ENCODE results near the gene RNGTT.

Gene RNGTT

DNA sequence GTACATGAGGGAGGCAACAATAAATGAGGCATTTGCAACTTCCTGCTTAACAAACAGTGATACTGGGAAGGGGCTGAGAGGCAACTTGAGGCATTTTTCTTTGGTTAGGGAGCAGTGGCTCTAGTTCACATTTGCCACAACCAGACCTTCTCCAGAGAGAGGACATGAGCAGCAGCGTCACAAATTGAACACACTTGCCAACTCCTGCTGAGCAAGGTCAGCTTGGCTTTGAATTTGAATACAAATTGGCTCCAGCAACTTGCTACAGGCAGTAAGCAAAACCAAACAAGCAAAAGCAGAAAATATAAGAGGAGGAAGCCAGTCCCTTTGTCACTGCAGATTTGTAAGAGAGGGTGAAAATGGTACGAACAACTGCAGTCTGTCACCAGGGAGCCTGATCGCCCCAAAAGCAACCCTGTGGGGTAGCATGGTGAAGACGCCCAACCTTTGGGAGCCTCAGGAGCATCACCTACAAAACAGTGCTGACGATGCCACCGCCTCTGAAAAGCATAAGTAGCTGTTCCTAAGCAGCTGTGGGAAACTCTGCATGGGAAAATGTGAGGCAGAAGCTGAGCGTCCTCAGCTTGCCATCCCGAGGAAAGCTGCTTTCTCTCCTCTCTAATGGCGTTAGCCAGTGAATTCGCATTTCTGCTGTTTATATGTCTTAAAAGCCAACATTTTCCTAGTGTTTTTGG lies 378.7 kb downstream of the RNGTT start:
- peaks cover 9% of the 10 kb centered on the region for H3K9me3 Mint-ChIP-seq
- H3K27ac Mint-ChIP-seq, result no peak overlapping the region
- H3K4me3 Mint-ChIP-seq, result no peak overlapping the region
- no peaks in the 10 kb centered on the region for H3K4me1 Mint-ChIP-seq
- peaks cover 16% of the 10 kb centered on the region for H3K27me3 Mint-ChIP-seq
- ATAC-seq (ENCODE audit: low read depth), result no peak
- peaks cover 6% of the 10 kb centered on the region for H3K36me3 Mint-ChIP-seq
- DNase-seq (ENCODE audit: low spot score in 2 of 2), result no peak

DNA sequence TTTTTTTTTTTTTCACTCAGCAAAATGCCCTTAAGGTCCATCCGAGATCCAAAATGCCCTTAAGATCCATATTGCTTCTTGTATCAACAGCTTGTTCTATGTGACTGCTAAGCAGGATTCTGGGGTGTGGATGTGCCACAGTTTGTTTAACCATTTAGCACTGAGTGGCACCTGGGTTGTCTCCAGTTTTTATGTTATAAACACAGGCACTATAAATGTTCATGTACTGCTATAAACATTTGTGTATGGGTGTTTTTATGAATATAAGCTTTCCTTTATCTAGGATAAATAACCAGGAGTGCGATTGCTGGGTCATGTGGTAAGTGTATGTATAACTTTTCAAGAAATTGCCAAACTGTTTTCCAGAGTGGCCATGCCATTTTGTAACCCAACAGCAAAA lies 386.0 kb downstream of the RNGTT start:
- Mint-ChIP-seq H3K27ac (no peak overlapping the region), H3K27me3 (no peaks in the 10 kb centered on the region), H3K4me1 (no peaks in the 10 kb centered on the region), H3K9me3 (peaks cover 4% of the 10 kb centered on the region), H3K4me3 (no peak overlapping the region), H3K36me3 (peaks cover 5% of the 10 kb centered on the region)
- ATAC-seq (ENCODE audit: low read depth), result no peak
- DNase-seq (ENCODE audit: low spot score in 2 of 2), result no peak

DNA sequence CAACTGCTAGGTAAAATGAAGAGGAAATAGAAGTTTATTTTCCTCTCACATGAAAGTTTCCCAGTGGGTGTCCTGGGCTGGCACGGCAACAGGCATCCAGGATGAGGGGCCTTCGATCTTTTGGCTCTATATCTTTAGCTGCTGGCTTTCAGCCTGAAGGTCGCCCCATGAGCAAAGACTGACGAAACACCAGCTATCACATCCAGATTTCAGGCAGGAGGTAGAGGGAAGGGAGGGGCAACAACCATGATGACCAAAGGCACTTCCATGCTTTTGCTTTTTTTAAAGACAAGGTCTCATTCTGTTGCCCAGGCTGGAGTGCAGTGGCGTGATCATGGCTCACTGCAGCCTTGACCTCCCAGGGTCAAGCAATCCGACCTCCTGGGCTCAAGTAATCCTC lies 387.9 kb downstream of the RNGTT start:
- no peak for DNase-seq (ENCODE audit: low spot score in 2 of 2)
- Mint-ChIP-seq H3K9me3 (no peaks in the 10 kb centered on the region), H3K4me1 (no peaks in the 10 kb centered on the region), H3K27ac (no peak overlapping the region), H3K36me3 (no peaks in the 10 kb centered on the region), H3K4me3 (no peak overlapping the region), H3K27me3 (no peaks in the 10 kb centered on the region)
- ATAC-seq (ENCODE audit: low read depth), result no peak

DNA sequence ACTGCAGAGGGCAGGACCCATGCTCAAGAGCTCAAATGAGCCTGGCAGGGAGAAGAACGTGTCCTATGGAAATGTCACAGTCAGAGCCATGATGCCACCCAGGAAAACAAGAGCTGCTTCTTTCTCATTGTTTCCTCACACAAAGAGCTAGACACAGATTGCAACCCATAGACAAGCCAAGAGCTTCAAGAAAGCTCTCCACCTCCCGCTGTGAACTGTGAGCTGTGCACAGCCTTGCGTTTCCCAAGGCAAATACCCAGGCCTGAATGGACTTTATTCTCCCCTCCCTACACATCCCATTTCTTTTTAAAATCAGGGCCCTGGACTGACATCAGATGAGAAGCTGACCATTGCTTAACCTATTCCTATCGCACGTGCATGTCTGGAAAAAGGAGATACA lies 388.8 kb downstream of the RNGTT start:
- ATAC-seq (ENCODE audit: low read depth) (no peak), DNase-seq (ENCODE audit: low spot score in 2 of 2) (no peak)
- Mint-ChIP-seq H3K4me1 (no peaks in the 10 kb centered on the region), H3K27ac (no peak overlapping the region), H3K36me3 (no peaks in the 10 kb centered on the region), H3K9me3 (no peaks in the 10 kb centered on the region), H3K27me3 (no peaks in the 10 kb centered on the region), H3K4me3 (no peak overlapping the region)

DNA sequence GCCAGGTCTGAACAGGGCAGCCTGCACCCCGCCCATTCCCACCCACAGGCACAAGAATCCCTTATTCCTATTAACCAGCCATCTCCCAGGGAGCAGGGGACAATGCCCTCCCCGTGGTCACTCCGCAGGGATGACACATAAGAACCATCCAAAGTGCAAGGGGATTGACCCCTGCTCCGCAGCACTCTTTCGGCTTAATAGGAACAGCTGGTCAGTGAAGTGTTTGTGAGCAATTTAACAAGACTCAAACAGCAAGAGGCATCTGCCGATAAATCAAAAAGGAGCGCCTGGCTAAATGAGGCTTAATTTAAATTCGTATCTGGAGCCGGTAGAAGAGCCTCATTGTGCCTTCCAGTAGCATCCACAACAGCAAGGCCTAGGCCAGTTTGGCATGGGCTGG lies 389.4 kb downstream of the RNGTT start:
- H3K4me3 Mint-ChIP-seq, result no peak overlapping the region
- peaks cover 1% of the 10 kb centered on the region for H3K9me3 Mint-ChIP-seq

DNA sequence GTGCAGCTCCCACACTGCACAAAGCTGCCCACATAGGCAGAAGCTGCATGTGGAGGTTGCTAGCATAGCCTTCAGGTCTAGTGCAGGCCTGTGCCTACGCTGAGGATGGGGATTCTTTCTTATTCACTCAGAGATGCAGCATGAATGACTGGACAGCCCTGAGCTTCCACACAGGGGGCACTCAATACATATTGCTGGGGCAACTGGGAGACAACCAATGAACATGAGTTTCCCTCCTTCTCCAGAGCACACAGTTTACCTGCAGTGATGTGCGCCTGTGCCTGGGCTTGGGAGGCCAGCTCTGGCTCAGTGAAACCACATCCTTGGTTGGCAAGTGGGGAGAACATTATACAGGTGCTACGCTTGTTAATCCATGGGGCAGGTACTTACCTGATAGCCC lies 389.9 kb downstream of the RNGTT start:
- ATAC-seq (ENCODE audit: low read depth), result no peak
- H3K27ac Mint-ChIP-seq, result no peak overlapping the region
- H3K4me3 Mint-ChIP-seq, result no peak overlapping the region
- peaks cover 4% of the 10 kb centered on the region for H3K36me3 Mint-ChIP-seq
- DNase-seq (ENCODE audit: low spot score in 2 of 2), result no peak
- H3K27me3 Mint-ChIP-seq, result peaks cover 2% of the 10 kb centered on the region
- peaks cover 3% of the 10 kb centered on the region for H3K9me3 Mint-ChIP-seq
- H3K4me1 Mint-ChIP-seq, result no peaks in the 10 kb centered on the region

More for the DNA sequence above, 389.4 kb downstream of the RNGTT start:
- no peak for ATAC-seq (ENCODE audit: low read depth)
- Mint-ChIP-seq H3K27me3 (peaks cover under 1% of the 10 kb centered on the region), H3K36me3 (peaks cover 2% of the 10 kb centered on the region), H3K4me1 (no peaks in the 10 kb centered on the region), H3K27ac (no peak overlapping the region)
- DNase-seq (ENCODE audit: low spot score in 2 of 2), result no peak

DNA sequence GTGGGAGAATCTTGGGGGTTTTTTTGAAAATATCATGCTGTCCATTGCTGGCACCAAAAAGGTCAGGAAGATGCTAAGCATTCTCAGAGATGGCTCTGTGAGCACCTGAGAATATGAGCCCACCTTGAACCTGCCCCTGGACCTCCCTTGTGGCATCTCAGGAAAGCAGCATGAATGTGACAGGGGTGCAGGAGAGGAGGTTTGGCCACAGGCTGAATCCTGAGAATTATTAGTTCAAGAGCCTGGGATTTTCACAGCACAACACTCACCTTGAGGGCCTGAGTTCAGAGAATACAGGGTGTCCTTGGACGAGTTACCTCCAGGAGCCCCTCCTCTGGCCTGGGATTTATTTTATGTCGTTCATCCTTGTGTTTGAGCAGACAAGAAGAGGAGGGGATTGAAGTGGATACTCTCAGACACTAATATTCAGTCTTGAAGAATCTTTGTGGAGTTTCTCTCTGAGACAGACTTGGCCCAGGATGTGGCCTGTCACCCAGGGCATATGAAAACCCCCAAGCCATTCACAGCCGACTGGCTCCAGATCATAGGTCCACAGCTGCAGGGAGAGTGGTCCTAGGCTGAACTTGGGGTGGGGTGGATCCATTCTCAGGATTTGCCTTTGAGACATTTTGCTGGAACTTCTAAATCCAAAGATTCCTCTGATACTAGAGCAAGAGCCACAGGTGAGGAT lies 390.8 kb downstream of the RNGTT start:
- H3K9me3 Mint-ChIP-seq, result peaks cover 3% of the 10 kb centered on the region
- no peak overlapping the region for H3K27ac Mint-ChIP-seq
- ATAC-seq (ENCODE audit: low read depth) (no peak), DNase-seq (ENCODE audit: low spot score in 2 of 2) (no peak)
- peaks cover 6% of the 10 kb centered on the region for H3K36me3 Mint-ChIP-seq
- H3K27me3 Mint-ChIP-seq, result peaks cover 3% of the 10 kb centered on the region
- no peak overlapping the region for H3K4me3 Mint-ChIP-seq
- H3K4me1 Mint-ChIP-seq, result no peaks in the 10 kb centered on the region

DNA sequence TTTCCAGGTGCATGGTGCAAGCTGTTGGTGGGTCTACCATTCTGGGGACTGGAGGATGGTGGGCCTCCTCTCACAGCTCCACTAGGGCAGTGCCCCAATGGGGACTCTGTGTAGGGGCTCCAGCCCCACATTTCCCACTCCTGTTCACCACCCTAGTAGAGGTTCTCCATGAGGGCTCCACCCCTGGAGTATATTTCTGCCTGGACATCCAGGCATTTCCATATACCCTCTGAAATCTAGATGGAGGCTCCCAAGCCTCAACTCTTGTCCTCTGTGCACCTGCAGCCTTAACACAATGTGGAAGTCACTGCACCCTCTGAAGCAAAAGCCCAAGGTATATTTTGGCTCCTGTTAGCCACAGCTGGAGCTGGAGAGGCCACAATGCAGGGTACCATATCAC lies 393.5 kb downstream of the RNGTT start:
- peaks cover 9% of the 10 kb centered on the region for H3K27me3 Mint-ChIP-seq
- ATAC-seq (ENCODE audit: low read depth) (no peak), DNase-seq (ENCODE audit: low spot score in 2 of 2) (no peak)
- H3K36me3 Mint-ChIP-seq, result peaks cover 6% of the 10 kb centered on the region
- no peak overlapping the region for H3K4me3 Mint-ChIP-seq
- no peak overlapping the region for H3K27ac Mint-ChIP-seq
- H3K4me1 Mint-ChIP-seq, result no peaks in the 10 kb centered on the region
- H3K9me3 Mint-ChIP-seq, result peaks cover 3% of the 10 kb centered on the region

DNA sequence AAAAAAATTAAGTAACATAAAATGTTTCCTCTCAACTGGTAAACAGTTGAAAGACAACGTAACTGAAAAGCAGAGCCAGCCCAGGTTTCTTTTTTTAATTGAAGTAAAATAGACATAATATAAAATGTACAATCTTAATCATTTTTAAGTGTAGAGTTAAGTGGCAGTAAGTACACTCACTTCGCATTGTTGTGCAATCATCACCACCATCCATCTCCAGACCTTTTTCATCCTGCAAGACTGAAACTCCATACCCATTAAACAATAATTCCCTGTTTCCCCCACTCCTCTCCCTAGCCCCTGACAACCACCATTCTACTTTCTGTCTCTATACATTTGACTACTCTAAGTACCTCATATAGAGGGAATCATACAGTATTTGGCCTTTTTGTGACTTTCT lies 395.7 kb downstream of the RNGTT start:
- Mint-ChIP-seq H3K4me1 (no peaks in the 10 kb centered on the region), H3K36me3 (peaks cover 6% of the 10 kb centered on the region), H3K4me3 (no peak overlapping the region), H3K9me3 (peaks cover 3% of the 10 kb centered on the region), H3K27ac (no peak overlapping the region), H3K27me3 (peaks cover 9% of the 10 kb centered on the region)
- ATAC-seq (ENCODE audit: low read depth) (no peak), DNase-seq (ENCODE audit: low spot score in 2 of 2) (no peak)

DNA sequence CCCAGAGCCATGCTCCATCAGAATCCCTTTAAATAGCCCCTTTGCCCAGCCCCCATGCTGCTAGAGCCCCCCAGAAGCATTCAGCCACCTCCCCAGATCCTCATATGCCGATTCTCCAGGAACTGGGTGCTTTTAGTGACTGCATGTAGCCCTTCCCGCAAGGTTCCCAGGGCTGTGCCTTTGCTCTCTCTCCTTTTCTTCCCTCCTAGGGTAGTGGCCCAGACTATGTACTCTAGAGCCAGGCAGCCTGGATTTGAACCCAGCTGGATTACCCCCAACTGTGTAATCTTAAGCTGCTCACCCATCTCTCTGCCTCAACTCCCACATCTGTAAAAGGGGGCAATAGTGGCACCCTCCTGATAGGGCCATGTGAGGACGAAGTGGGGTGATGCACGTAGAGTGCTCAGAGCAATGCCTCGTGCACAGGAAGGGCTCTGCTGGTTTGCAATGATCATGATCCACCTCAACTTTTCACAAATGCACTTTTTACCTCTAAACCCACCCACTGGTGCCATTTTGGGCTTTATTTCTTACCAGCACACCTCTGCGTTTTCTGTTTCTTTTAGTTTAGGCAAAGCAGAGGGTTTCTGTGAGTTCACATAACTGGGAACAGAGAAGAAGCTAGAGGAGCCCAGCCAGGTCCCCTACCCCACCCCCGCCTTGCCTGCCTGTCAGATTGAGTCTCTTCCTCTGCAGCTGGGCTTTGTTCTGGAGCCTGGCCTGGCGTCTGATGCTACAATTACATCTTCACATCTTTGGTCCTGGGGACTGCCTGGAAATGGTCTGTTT lies 396.5 kb downstream of the RNGTT start:
- Mint-ChIP-seq H3K36me3 (peaks cover 6% of the 10 kb centered on the region), H3K9me3 (peaks cover 3% of the 10 kb centered on the region), H3K4me3 (no peak overlapping the region), H3K4me1 (no peaks in the 10 kb centered on the region), H3K27me3 (peaks cover 9% of the 10 kb centered on the region), H3K27ac (no peak overlapping the region)
- ATAC-seq (ENCODE audit: low read depth) (no peak), DNase-seq (ENCODE audit: low spot score in 2 of 2) (no peak)

DNA sequence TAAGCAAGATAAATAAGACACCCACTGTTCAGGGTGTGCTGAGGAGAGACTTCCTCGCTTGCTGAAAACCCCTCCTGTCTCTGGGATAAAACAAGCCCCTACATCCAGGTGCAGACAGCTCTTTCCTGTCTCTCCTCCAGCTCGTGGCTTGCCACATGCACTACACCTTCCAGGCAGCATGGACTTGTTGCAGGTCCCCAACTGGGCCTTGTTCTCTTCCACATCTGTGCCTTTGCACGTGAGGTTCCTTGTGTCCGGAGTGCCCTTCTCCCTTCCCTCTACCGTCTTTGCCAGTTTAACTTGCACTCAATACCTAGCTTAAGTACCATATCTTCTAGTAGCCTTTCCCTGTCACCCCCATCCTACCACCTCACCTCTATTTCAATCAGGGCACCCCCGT lies 397.6 kb downstream of the RNGTT start:
- Mint-ChIP-seq H3K4me1 (no peaks in the 10 kb centered on the region), H3K4me3 (no peak overlapping the region), H3K9me3 (peaks cover 3% of the 10 kb centered on the region), H3K27me3 (peaks cover 9% of the 10 kb centered on the region), H3K27ac (no peak overlapping the region), H3K36me3 (peaks cover 6% of the 10 kb centered on the region)
- DNase-seq (ENCODE audit: low spot score in 2 of 2), result no peak
- no peak for ATAC-seq (ENCODE audit: low read depth)

DNA sequence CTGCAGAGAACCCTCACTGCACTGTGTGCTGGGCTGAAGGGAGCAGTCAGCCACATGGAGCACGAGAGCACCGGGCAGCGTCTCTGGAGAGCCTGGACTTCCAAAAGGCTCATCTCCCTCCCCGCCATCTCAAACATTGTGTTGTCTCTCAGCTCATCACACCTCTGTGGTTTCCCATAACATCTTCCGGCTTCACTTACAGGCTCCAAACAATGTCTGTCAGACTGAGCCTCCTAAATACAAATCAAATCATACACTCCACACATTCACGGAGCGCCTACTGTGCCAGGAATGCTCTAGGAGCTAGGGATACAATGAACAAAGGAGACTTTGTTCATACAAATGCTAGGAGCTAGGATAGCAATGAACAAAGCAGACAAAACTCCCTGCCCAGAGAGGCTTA lies 398.0 kb downstream of the RNGTT start:
- DNase-seq (ENCODE audit: low spot score in 2 of 2), result no peak
- Mint-ChIP-seq H3K36me3 (peaks cover 6% of the 10 kb centered on the region), H3K4me1 (no peaks in the 10 kb centered on the region), H3K27ac (no peak overlapping the region), H3K9me3 (peaks cover 3% of the 10 kb centered on the region), H3K4me3 (no peak overlapping the region), H3K27me3 (peaks cover 9% of the 10 kb centered on the region)
- no peak for ATAC-seq (ENCODE audit: low read depth)

DNA sequence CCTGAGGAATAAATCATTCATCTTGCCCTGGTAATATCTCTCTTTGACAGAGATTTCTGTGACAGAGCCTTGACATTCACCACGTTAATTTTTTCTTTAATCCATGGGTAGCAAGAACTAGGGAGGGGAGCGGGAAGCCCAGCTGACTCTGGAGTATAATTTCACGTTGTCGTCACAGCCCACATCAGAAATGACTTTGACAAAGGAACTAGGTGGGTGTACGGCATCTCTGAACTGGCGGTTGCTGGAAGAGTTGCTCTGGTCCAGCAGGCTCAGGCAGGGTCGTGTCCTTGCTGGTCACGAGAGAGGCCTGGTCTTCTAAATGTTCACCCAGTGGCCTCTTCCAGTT lies 400.2 kb downstream of the RNGTT start:
- ATAC-seq (ENCODE audit: low read depth) (no peak), DNase-seq (ENCODE audit: low spot score in 2 of 2) (no peak)
- peaks cover 8% of the 10 kb centered on the region for H3K27me3 Mint-ChIP-seq
- no peaks in the 10 kb centered on the region for H3K4me1 Mint-ChIP-seq
- no peak overlapping the region for H3K27ac Mint-ChIP-seq
- H3K9me3 Mint-ChIP-seq, result no peaks in the 10 kb centered on the region
- H3K4me3 Mint-ChIP-seq, result no peak overlapping the region
- H3K36me3 Mint-ChIP-seq, result peaks cover 2% of the 10 kb centered on the region

DNA sequence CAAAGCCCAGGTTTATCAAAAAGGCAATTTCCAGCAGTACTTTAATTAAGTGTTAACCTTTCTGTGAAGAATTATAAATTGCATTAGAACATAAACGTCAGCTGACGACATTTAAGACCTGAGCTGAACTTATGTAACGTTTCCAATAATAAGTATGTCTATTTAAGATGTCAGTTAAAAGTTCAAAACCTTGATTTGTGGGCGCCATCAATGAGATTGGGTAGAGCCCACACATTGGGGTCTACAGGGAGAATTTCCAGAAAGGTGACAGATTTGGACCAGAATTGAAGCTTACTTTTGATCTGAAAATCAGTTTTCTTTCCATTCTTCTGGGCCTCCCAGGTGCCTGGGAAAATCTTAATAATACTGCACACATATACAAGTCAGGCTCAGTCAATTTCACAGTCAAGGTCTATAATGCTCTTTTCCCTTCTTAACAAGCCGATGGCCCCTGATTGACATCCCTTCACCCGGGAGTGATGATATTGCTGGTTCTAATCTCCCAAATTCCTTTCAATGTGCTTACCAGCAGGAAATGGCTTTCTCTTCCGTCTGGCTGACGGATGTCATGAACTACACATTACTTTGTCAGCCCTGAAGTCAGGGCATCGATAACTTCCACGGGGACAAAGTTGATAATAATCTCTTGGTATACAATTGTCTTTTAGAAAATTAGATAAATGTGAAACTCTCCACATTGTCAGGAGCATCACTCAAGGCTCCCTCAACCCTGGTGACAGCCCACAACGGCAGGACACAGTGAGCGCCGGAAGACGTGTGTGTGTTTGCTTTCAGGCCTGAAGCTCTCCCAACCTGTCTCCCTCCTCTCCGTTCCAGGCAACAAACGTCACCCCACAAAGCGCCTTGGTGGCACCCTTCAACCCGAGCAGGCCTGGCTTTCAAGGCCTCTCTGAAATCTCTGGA lies 400.8 kb downstream of the RNGTT start:
- no peaks in the 10 kb centered on the region for H3K36me3 Mint-ChIP-seq
- no peaks in the 10 kb centered on the region for H3K4me1 Mint-ChIP-seq
- ATAC-seq (ENCODE audit: low read depth), result no peak
- H3K27me3 Mint-ChIP-seq, result peaks cover 6% of the 10 kb centered on the region
- H3K9me3 Mint-ChIP-seq, result no peaks in the 10 kb centered on the region
- DNase-seq (ENCODE audit: low spot score in 2 of 2), result no peak
- no peak overlapping the region for H3K4me3 Mint-ChIP-seq
- no peak overlapping the region for H3K27ac Mint-ChIP-seq

All from memory B cell (primary cell).